ENCODE results near the gene PRDM5.

PRDM5 gene

GRCh38 chr4:120815361-120815760 is 107.2 kb downstream of the PRDM5 start:
- no peak for DNase-seq

GRCh38 chr4:120814886-120815285 is 107.6 kb downstream of the PRDM5 start:
- no peak for DNase-seq

GRCh38 chr4:120812216-120812615 is 110.3 kb downstream of the PRDM5 start:
- DNase-seq = no peak

GRCh38 chr4:120809518-120809917 is 113.0 kb downstream of the PRDM5 start:
- peak; percentile 16 for DNase-seq

GRCh38 chr4:120808475-120809141 is 113.9 kb downstream of the PRDM5 start:
- DNase-seq = no peak

GRCh38 chr4:120801137-120801758 is 121.3 kb downstream of the PRDM5 start:
- no peak for DNase-seq

- DNase-seq = no peak
Measured at GRCh38 chr4:120798570-120798969, 124.0 kb downstream of the PRDM5 start.

- no peak for DNase-seq
Measured at GRCh38 chr4:120796271-120796670, 126.3 kb downstream of the PRDM5 start.

GRCh38 chr4:120785202-120785601 is 137.3 kb downstream of the PRDM5 start:
- DNase-seq = no peak

GRCh38 chr4:120777459-120777858 is 145.1 kb downstream of the PRDM5 start:
- no peak for DNase-seq

GRCh38 chr4:120775431-120775830 is 147.1 kb downstream of the PRDM5 start:
- no peak for DNase-seq

GRCh38 chr4:120773641-120774040 is 148.9 kb downstream of the PRDM5 start:
- DNase-seq = peak; percentile 15

GRCh38 chr4:120771907-120772306 is 150.6 kb downstream of the PRDM5 start:
- DNase-seq = no peak

GRCh38 chr4:120770897-120771296 is 151.6 kb downstream of the PRDM5 start:
- no peak for DNase-seq

GRCh38 chr4:120769227-120769626 is 153.3 kb downstream of the PRDM5 start:
- DNase-seq = no peak

- no peak for DNase-seq
Measured at GRCh38 chr4:120765260-120765680, 157.3 kb downstream of the PRDM5 start.

GRCh38 chr4:120763650-120764049 is 158.9 kb downstream of the PRDM5 start:
- DNase-seq = no peak

GRCh38 chr4:120761070-120761469 is 161.5 kb downstream of the PRDM5 start:
- no peak for DNase-seq

- DNase-seq = no peak
Measured at GRCh38 chr4:120760047-120760446, 162.5 kb downstream of the PRDM5 start.

- no peak for DNase-seq
Measured at GRCh38 chr4:120755864-120756263, 166.7 kb downstream of the PRDM5 start.

- no peak for DNase-seq
Measured at GRCh38 chr4:120754590-120754989, 167.9 kb downstream of the PRDM5 start.

GRCh38 chr4:120753854-120754253 is 168.7 kb downstream of the PRDM5 start:
- no peak for DNase-seq

- DNase-seq = no peak
Measured at GRCh38 chr4:120750152-120750525, 172.4 kb downstream of the PRDM5 start.

GRCh38 chr4:120749445-120750151 is 172.9 kb downstream of the PRDM5 start:
- DNase-seq = no peak

Data from inflammatory macrophage treated with lipopolysaccharide for 4 hours (primary cell).